Peyer's patch (tissue), 4 donors: ENCODE data around the gene PDE1C. TPM values are rescaled to one million over a fixed set of nuclear protein-coding genes. Genes with fewer than 3 reads are reported as not detected.

ENCODE experiments used
- DNase-seq, 3 donors: peaks; one replicate each; pipeline ENCODE4 v3.0.0-alpha.2; 2017 to 2019
- H3K27ac ChIP-seq, 4 donors: fragments of 200-600 bp; sonication (generic); one replicate each; pipeline ENCODE4 v1.5.1; 2016 to 2019
- H3K27me3 ChIP-seq, 2 donors: fragments of 200-600 bp; sonication (generic); one replicate each; pipeline ENCODE4 v1.5.1; 2019
- H3K36me3 ChIP-seq, 3 donors: fragments of 200-600 bp; sonication (generic); one replicate each; pipeline ENCODE4 v1.5.1; 2016 to 2019
- H3K4me1 ChIP-seq, 4 donors: fragments of 200-600 bp; sonication (generic); one replicate each; pipeline ENCODE4 v1.5.1; 2016 to 2019
- H3K4me3 ChIP-seq, 4 donors: fragments of 200-600 bp; sonication (generic); 1 replicate in 3 of 4; 2 replicates in 1 of 4; pipeline ENCODE4 v1.5.1; 2016 to 2019; ENCODE audit warnings: mild to moderate bottlenecking in 1 of 4
- H3K9me3 ChIP-seq, 4 donors: fragments of 200-600 bp; sonication (generic); one replicate each; pipeline ENCODE4 v1.5.1; 2016 to 2019; ENCODE audit warnings: mild to moderate bottlenecking in 1 of 4
- CTCF ChIP-seq, 6 experiments: fragments of 450-650 bp in 4 of 6; fragments of 200-600 bp in 2 of 6; sonication (generic) in 1 of 6; IDR thresholded peaks; one replicate each; pipeline ENCODE4 v1.5.1; 2017 to 2019; ENCODE audit warnings: antibody characterized with exemption in 6 of 6, mild to moderate bottlenecking in 3 of 6, moderate library complexity in 1 of 6
- POLR2A ChIP-seq, 2 donors: fragments of 450-650 bp; IDR thresholded peaks; one replicate each; pipeline ENCODE4 v1.5.1; 2017; ENCODE audit warnings: antibody characterized with exemption in 2 of 2, mild to moderate bottlenecking in 2 of 2, moderate library complexity in 2 of 2
- total RNA-seq, 4 donors: library from RNA; depleted of rRNA; stranded (reverse); fragments of >200 nt; gene quantifications; one replicate each; pipeline ENCODE4 v1.1.0, GENCODE V29; 2016

PDE1C gene
- total RNA-seq, 4 donors from 2014 or later: 2.5 to 15.7 (median 3.3) TPM

DNA sequence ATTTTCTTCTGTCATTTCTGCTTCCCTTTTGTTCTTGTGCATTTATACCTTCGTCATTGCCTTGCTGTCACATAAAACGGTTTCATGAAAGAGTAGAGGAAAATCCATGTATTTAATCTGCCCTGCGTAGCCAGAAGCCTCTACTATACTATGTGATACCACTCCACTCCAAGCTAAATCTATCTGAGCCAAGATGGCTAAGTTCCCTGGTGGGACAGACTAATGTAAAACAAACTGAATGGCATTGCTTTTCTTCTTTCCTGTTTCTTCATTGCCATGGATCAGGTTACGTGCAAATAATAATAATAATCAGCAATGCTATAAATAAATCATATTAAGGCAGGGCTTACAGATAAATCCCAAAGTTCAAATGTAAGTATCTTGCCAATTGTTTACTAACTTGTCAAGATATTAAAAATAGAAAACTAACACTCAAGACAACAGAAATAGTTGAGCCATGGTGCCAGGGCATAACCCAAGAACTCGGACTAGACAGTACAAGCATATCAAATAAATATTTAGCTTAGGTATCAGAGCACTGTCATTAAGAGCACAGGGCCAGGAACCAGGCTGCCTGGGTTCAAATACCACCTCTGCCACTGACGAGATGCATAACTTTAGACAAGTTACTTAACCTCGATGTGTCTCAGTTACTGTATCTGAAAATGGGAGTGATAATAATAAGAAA is 151.4 kb downstream of the PDE1C start:
- no peak overlapping the region for H3K27ac ChIP-seq
- no peaks in the 10 kb centered on the region for H3K27me3 ChIP-seq
- DNase-seq: no peak
- H3K4me1 ChIP-seq: no peaks in the 10 kb centered on the region
- H3K9me3 ChIP-seq: no peaks in the 10 kb centered on the region
- H3K4me3 ChIP-seq: no peak overlapping the region
- TF ChIP-seq CTCF (IDR thresholded peaks at IDR 0.05): no peak
- no peak for TF ChIP-seq POLR2A (IDR thresholded peaks at IDR 0.05)
- no peaks in the 10 kb centered on the region for H3K36me3 ChIP-seq

- Histone ChIP-seq H3K36me3 (no peaks in the 10 kb centered on the region), H3K9me3 (no peaks in the 10 kb centered on the region), H3K27me3 (no peaks in the 10 kb centered on the region), H3K27ac (no peak overlapping the region), H3K4me1 (no peaks in the 10 kb centered on the region), H3K4me3 (no peak overlapping the region)
- no peak for DNase-seq
- no peak for TF ChIP-seq CTCF (IDR thresholded peaks at IDR 0.05)
- TF ChIP-seq POLR2A (IDR thresholded peaks at IDR 0.05): no peak
These were observed 153.0 kb downstream of the PDE1C start for GRCh38 chr7:31917256-31917655.

- Histone ChIP-seq H3K27me3 (no peaks in the 10 kb centered on the region), H3K4me1 (no peaks in the 10 kb centered on the region), H3K9me3 (no peaks in the 10 kb centered on the region), H3K4me3 (no peak overlapping the region), H3K36me3 (no peaks in the 10 kb centered on the region), H3K27ac (no peak overlapping the region)
- DNase-seq: no peak
- TF ChIP-seq POLR2A (IDR thresholded peaks at IDR 0.05) (no peak), CTCF (IDR thresholded peaks at IDR 0.05) (no peak)
These were observed 160.0 kb downstream of the PDE1C start for GRCh38 chr7:31910191-31910590.

- Histone ChIP-seq H3K36me3 (no peaks in the 10 kb centered on the region), H3K27me3 (no peaks in the 10 kb centered on the region), H3K4me3 (no peak overlapping the region), H3K27ac (no peak overlapping the region), H3K9me3 (no peaks in the 10 kb centered on the region), H3K4me1 (no peaks in the 10 kb centered on the region)
- DNase-seq: no peak
- TF ChIP-seq POLR2A (IDR thresholded peaks at IDR 0.05): no peak
- no peak for TF ChIP-seq CTCF (IDR thresholded peaks at IDR 0.05)
These were observed 163.6 kb downstream of the PDE1C start for GRCh38 chr7:31906479-31907171.

DNA sequence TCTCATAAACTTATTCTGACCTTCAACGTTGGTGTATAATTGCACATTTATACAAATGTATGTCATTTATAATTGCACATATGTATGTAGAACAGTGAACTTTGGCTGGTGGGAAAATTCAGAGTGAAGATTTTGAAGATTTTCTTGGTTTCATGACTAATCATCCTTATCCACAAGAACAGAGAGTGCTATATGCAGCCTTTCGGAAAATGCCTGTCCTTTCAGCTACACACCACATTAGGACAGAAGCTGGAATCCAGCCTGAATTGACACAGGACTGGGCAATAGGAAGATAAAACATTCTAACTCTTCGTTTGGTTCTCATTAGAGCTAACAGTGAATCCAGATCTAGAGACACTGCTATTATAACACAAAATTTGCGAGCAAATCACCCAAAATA is 166.2 kb downstream of the PDE1C start:
- Histone ChIP-seq H3K27ac (no peak overlapping the region), H3K36me3 (no peaks in the 10 kb centered on the region), H3K9me3 (no peaks in the 10 kb centered on the region), H3K27me3 (no peaks in the 10 kb centered on the region), H3K4me1 (no peaks in the 10 kb centered on the region), H3K4me3 (no peak overlapping the region)
- TF ChIP-seq CTCF (IDR thresholded peaks at IDR 0.05): no peak
- no peak for DNase-seq
